ENCODE data around the gene CMTM3. TPM values are rescaled to one million over a fixed set of nuclear protein-coding genes. Genes with fewer than 3 reads are reported as not detected.

CMTM3 gene
- total RNA-seq, 1 donor from 2014 or later = 244 TPM

GRCh38 chr16:66650707-66651473, 46.4 kb downstream of the CMTM3 start:
- no peak overlapping the region for H3K4me3 ChIP-seq (ENCODE audit: low read depth, low read length)
- H3K27me3 ChIP-seq (ENCODE audit: control insufficient read depth, insufficient read depth, low read length) = no peaks in the 10 kb centered on the region

GRCh38 chr16:66651474-66651765, 46.9 kb downstream of the CMTM3 start:
- no peaks in the 10 kb centered on the region for H3K27me3 ChIP-seq (ENCODE audit: control insufficient read depth, insufficient read depth, low read length)
- no peak for DNase-seq (ENCODE audit: low read depth)
- TF ChIP-seq CTCF (IDR thresholded peaks at IDR 0.05; ENCODE audit: insufficient read depth, low read length, poor library complexity, severe bottlenecking) = no peak
- H3K4me3 ChIP-seq (ENCODE audit: low read depth, low read length) = no peak overlapping the region
- no peaks in the 10 kb centered on the region for H3K36me3 ChIP-seq (ENCODE audit: control insufficient read depth, insufficient read depth, low read length)

More at GRCh38 chr16:66650707-66651473, 46.4 kb downstream of the CMTM3 start:
- peak; percentile 41 for DNase-seq (ENCODE audit: low read depth)
- H3K36me3 ChIP-seq (ENCODE audit: control insufficient read depth, insufficient read depth, low read length) = no peaks in the 10 kb centered on the region
- TF ChIP-seq CTCF (IDR thresholded peaks at IDR 0.05; ENCODE audit: insufficient read depth, low read length, poor library complexity, severe bottlenecking) = peak; percentile 96

- Histone ChIP-seq H3K36me3 (ENCODE audit: control insufficient read depth, insufficient read depth, low read length) (no peaks in the 10 kb centered on the region), H3K4me3 (ENCODE audit: low read depth, low read length) (no peak overlapping the region), H3K27me3 (ENCODE audit: control insufficient read depth, insufficient read depth, low read length) (no peaks in the 10 kb centered on the region)
- TF ChIP-seq CTCF (IDR thresholded peaks at IDR 0.05; ENCODE audit: insufficient read depth, low read length, poor library complexity, severe bottlenecking) = no peak
- no peak for DNase-seq (ENCODE audit: low read depth)
These were observed 47.5 kb downstream of the CMTM3 start for GRCh38 chr16:66651965-66652364.

GRCh38 chr16:66652661-66653360, 48.3 kb downstream of the CMTM3 start:
- no peak for DNase-seq (ENCODE audit: low read depth)
- H3K4me3 ChIP-seq (ENCODE audit: low read depth, low read length) = no peak overlapping the region

GRCh38 chr16:66653581-66654350, 49.3 kb downstream of the CMTM3 start:
- Histone ChIP-seq H3K27me3 (ENCODE audit: control insufficient read depth, insufficient read depth, low read length) (no peaks in the 10 kb centered on the region), H3K36me3 (ENCODE audit: control insufficient read depth, insufficient read depth, low read length) (no peaks in the 10 kb centered on the region), H3K4me3 (ENCODE audit: low read depth, low read length) (no peak overlapping the region)
- DNase-seq (ENCODE audit: low read depth) = no peak
- no peak for TF ChIP-seq CTCF (IDR thresholded peaks at IDR 0.05; ENCODE audit: insufficient read depth, low read length, poor library complexity, severe bottlenecking)

More at GRCh38 chr16:66652661-66653360, 48.3 kb downstream of the CMTM3 start:
- Histone ChIP-seq H3K36me3 (ENCODE audit: control insufficient read depth, insufficient read depth, low read length) (no peaks in the 10 kb centered on the region), H3K27me3 (ENCODE audit: control insufficient read depth, insufficient read depth, low read length) (no peaks in the 10 kb centered on the region)
- TF ChIP-seq CTCF (IDR thresholded peaks at IDR 0.05; ENCODE audit: insufficient read depth, low read length, poor library complexity, severe bottlenecking) = no peak
